ENCODE data around the gene KIF25.

KIF25 gene

GRCh38 chr6:168091381-168092264, 94.2 kb downstream of the KIF25 start:
- no peak for DNase-seq

- no peak for DNase-seq
Observed at GRCh38 chr6:168092541-168092940, 95.1 kb downstream of the KIF25 start.

- DNase-seq = no peak
Observed at GRCh38 chr6:168093071-168093505, 95.6 kb downstream of the KIF25 start.

GRCh38 chr6:168093634-168094033, 96.2 kb downstream of the KIF25 start:
- DNase-seq = no peak

Measured in NCI-H1694 (cell line).